NCI-H226 (cell line): ENCODE data around the gene G0S2.

Experiments used
- DNase-seq: peaks from one replicate; pipeline ENCODE4 v3.0.0-alpha.2; 2015

G0S2 gene

DNA sequence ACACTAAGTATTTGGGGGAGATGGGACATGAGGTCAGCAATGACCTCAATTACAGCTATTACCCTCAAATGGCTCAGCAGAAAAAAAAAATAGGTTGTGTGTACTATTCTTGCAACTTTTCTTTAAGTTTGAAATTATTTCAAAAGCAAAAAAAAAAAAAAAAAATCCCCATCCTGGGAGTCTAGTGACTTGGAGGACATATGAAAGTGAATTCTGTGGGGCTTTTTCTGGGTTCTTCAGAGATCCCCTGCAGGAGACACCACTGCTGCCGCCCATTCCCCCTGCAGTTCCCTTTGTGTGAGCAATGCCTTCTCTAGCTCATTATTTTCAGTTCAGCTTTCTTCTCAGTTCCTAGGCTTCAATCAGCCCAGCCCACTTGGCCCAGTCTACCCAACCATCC is 46.1 kb downstream of the G0S2 start:
- DNase-seq: no peak

DNA sequence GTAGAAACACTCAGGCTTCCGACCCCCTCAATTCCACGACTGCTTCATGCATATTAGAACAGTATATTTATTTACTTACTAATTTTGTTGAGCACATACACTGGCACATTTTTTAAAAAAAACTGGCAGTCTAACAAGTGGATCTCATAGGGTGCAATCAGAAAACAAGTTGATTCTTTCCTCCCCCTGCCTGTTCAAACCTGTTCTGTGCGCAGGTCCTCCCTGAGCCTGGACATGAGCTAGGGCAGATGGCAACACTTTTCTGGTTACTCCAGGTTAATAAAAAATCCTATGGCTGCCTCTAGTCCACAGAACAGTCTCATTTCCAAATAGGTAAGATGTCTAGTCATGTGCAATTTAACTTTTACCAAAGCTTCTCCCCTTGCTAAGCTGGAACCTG is 48.1 kb downstream of the G0S2 start:
- DNase-seq: no peak

DNA sequence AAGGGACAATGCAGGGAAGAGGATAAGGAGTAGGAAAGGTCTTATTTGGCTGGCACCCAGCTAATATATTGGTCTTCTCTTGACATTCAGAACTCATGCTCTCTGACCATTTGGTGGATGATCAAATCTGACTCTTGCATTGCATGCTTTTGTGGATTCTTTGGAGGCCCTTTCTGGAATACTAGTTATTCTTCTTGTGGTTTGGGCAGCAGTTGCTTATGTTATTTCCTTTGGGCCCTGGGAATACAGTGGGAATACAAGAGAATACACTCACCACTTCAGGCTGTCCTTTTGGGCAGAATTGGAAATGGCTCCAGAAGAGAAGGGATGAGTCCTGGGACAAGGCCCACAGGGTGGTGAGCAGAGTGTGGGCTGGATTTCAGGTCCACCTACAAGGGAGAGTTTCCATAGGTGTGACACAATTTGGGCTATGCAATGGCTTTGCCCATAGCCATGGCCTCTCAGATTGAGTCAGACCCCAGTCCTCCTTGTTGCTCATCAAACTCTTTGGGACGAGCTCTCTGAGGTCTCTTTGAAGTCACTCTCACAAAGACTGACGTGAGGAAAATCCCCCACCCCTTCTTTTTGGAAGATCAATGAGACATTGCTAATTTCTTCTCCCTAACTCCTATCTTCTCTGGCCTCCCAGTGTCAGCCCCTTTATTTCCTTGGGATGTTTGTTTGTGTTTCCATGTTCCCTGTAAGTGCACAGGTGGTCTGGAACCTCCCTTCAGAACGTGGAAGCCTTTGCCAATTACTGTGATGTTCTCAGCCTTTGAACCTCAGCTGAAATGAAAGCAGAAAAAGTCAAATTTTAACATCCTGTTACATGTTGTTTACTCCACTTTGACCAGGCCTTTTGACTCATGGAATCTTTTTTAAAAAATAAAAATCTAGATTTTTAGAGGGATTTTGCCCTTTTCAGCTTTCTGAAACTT is 48.8 kb downstream of the G0S2 start:
- DNase-seq: no peak
